Choroid plexus epithelial cell (primary cell): ENCODE measurements around the gene BEST2.
A peak's percentile ranks its signal among the peaks of the same experiment; 100 is the strongest.

Experiments used
- DNase-seq: peaks from one replicate; pipeline ENCODE4 v3.0.0-alpha.2; 2010; ENCODE audit warnings: low read depth
- H3K4me3 ChIP-seq: 2 replicates; pipeline ENCODE4 v1.5.1; 2011; ENCODE audit warnings: low read depth, mild to moderate bottlenecking, control low read depth, low read length, moderate library complexity
- CTCF ChIP-seq: conservative IDR thresholded peaks from 2 replicates; pipeline ENCODE4 v1.5.1; 2011; ENCODE audit warnings: low read depth, mild to moderate bottlenecking, control low read depth, inconsistent platforms, low read length, moderate library complexity

The BEST2 gene

GRCh38 chr19:12788682-12789097 is 37.1 kb downstream of the BEST2 start:
- DNase-seq: peak; percentile 79
- no peak for TF ChIP-seq CTCF

GRCh38 chr19:12789098-12789903 is 37.7 kb downstream of the BEST2 start:
- H3K4me3 ChIP-seq: peak overlapping the region; percentile 100
- DNase-seq: peak; percentile 50
- no peak for TF ChIP-seq CTCF

More at GRCh38 chr19:12788682-12789097, 37.1 kb downstream of the BEST2 start:
- peak overlapping the region; percentile 100 for H3K4me3 ChIP-seq

- H3K4me3 ChIP-seq: peak overlapping the region; percentile 100
- no peak for TF ChIP-seq CTCF
- peak; percentile 99 for DNase-seq
These were observed 38.5 kb downstream of the BEST2 start for GRCh38 chr19:12789904-12790619.

GRCh38 chr19:12790628-12791344 is 39.2 kb downstream of the BEST2 start:
- TF ChIP-seq CTCF: no peak
- peak overlapping the region; percentile 100 for H3K4me3 ChIP-seq
- peak; percentile 36 for DNase-seq

GRCh38 chr19:12791345-12792050 is 39.9 kb downstream of the BEST2 start, which contains the start of gene JUNB:
Gene JUNB (plus strand): TSS chr19:12791486. CDS start chr19:12791772, 286 bp downstream.
- peak; percentile 99 for DNase-seq
- peak within 1 kb of the TSS; percentile 100 for H3K4me3 ChIP-seq
- TF ChIP-seq CTCF: peak; percentile 17
